HG03520 (cell line): Measurements from ENCODE around the gene ARL13B.
A peak's percentile ranks its signal among the peaks of the same experiment; 100 is the strongest.
"Not testable (repeated sequence)": the region's sequence is repeated elsewhere in the genome, so short reads cannot be mapped to it uniquely, and the experiment has no call there.

Experiments used
- ATAC-seq: cut with Tn5 transposase; IDR thresholded peaks from one replicate; pipeline ENCODE4 v1.9.1; 2021; ENCODE audit warnings: mild to moderate bottlenecking, moderate library complexity; ENCODE audit not compliant: unreplicated experiment

Gene ARL13B

DNA sequence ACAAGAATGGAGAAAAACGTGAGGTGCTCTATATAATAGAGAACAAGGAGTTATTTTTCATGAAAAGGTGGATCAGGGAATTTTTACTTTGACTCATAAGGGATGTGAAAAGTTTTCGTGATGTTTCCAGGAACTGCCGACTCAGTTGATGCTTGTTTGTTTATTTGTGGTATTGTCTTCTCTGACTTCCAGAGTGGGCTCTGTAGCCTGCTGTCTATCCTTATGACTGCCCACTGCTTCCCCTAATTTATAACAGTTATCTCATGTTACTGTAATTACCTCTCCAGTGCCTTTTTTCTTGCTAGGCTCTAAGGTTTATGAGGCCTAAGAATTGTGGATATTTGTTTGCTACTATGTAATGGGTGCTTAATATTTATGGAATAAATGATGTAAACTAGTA, 12.3 kb downstream of the ARL13B start:
- no peak for ATAC-seq

- no peak for ATAC-seq
Measured at GRCh38 chr3:93994056-93994455, 14.1 kb downstream of the ARL13B start.

- no peak for ATAC-seq
Measured at GRCh38 chr3:94001191-94001590, 21.2 kb downstream of the ARL13B start.

DNA sequence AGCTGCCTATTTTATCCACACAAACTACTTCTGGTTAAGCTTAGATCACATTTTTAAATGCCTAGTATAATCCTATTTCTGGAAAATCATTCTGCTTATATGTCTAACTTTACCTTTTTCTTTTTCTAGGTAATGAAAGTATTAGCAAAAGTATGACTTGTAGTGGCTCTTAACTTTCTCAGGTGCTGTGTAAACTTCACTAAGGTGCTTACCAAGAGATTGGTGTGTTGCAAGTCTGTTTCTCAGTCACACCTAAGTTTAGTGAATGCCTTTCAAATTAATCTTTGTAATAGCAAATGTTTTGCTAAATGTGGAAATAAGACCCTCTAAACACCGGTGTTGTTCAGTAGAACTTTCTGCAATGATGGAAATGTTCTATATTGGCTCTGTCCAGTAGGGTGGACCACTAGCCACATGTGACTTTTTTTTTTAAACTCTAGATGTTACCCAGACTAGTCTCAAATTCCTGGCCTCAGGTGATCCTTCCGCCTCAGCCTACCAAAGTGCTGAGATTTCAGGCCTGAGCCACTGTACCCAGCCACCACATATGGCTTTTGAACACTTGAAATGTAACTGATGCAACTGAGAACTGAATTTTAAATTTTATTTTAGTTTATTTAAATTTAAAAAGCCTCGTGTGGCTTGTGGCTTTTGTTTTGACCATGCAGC, 22.0 kb downstream of the ARL13B start:
- no peak for ATAC-seq

- ATAC-seq: peak; percentile 96
Measured at GRCh38 chr3:94004301-94004910, 24.5 kb downstream of the ARL13B start.

DNA sequence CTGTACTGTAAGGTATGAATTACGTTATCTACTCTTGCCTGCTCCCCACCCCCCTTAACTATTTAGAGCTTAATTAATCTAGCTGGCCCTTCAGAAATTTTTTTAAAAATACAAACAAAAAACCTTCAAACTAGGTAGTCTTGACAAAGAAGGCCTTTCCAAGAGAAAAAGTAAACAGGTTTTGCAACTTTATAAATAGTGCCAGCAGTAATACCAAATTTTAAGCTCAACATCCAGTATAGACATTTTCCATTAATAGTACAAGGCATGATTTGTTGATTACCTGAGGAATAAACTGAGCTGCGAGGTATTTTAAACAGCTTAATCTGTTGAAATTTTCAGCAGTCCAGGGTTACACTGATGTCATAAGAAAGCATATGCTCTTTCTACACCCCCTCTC, 28.3 kb downstream of the ARL13B start:
- ATAC-seq: no peak

DNA sequence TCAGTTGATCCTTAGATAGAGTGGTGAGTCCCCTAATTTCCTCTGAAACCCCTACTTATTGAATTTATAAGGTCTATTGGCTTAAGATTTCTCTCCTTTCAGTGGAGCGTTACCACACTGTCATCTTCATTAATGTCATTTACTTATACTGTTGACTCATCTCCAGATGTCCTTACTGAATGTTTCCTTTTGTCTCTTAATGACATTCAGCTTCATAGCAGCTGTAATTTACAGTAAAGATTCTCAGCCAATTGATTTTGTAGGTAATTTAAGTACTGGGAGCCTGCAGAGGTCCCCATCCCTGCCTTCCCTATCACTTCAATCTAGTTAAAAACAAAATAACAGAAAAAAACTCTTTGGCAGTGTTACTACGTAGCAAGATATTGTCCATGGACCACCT, 29.7 kb downstream of the ARL13B start:
- ATAC-seq: no peak

DNA sequence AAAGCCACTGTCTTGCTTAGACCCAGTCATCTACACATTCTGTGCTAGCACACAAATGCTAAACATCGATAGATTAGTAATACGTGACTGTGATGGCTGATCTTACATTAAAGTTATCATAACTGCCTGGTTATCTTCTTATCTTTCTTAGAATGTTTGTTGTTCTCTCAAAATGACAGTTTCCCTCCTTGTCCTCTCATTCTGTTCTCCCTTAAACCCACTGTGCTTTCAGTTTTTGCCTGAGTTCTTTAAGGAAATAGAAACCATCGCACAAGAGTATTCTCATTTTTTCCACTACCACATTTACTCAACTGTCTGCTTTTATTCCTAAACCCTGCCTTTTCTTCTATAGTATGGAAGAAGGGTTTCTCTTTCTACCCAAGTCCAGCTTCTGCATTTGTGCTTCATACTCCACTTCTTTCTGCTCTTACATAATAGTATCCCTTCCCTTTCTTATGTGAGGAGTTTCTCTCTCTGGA, 31.3 kb downstream of the ARL13B start:
- no peak for ATAC-seq

- no peak for ATAC-seq
Measured at GRCh38 chr3:94012185-94012584, 32.2 kb downstream of the ARL13B start.

DNA sequence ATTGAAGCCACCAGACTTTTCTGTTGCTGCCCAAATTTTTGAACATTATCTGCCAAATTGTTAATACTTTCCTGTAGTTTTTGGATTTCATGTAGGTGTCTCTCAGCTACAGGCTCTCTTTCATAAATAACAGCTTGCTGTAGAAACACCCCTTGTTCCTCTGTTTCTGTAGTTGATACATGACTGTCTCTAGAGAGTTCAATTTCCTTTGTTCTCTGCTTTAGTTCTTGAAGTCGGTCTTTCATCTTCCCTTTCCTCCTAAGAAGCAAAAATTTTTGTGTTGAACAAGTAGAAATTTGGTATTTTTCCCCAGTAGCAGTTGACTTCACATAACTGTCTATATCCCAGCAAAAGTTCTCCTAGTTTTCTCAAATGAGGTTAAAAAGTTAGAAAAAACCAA, 35.1 kb downstream of the ARL13B start:
- no peak for ATAC-seq

DNA sequence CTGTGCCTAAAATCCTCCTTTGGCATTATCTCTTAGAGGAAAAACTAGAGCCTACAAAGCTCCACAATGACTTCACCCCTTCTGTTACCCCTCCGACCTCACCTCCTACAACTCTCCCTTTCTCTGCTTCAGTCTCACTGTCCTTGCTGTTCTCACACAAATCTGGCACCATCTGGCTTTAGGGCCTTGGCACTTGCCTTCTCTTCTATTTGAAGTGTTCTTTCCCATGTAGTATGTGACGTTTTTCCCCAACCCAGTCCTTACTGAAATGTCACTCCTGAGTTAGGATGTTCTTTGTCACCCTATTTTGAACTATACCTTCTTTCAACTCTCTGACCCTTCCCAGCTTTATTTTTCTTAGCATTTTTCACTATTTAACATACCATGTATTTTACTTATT, 39.7 kb downstream of the ARL13B start:
- ATAC-seq: no peak

DNA sequence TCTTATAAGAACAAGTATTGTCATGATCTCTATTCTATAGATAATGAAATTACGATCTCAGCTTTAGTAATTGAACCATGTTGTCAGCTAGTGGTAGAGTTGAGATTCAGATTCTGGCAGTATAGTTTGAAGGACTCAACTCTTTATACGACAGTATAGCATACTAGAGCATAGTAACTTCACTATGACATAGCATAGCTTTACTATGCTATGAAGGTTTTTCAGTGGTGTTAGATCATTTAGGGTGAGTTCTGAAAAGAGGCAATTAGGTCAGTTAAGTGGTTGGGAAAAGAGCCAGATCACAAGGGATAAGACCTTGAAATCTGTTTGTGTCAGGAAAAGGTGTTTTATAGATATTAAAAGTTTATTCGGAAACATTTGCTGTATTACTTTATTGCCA, 40.3 kb downstream of the ARL13B start:
- no peak for ATAC-seq

GRCh38 chr3:94024385-94024784, 44.4 kb downstream of the ARL13B start:
- ATAC-seq: no peak

DNA sequence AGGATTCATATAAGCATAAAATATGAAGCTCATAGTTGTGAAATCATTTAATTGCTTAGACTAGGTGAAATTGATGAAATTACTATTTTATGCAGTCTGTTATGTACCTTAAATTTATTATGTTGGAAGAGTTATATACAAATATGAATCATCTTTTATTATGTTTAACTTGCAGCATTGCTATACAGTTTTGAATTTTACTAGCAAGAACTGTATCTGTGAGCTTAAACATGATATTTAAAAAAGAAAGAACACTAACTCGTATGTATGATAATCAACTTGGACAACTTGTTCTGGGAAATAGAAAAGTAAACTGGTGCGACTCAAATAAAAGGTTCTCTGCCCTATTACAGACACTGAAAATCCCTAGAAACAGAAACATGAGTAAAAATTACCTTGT, 46.7 kb downstream of the ARL13B start:
- no peak for ATAC-seq

DNA sequence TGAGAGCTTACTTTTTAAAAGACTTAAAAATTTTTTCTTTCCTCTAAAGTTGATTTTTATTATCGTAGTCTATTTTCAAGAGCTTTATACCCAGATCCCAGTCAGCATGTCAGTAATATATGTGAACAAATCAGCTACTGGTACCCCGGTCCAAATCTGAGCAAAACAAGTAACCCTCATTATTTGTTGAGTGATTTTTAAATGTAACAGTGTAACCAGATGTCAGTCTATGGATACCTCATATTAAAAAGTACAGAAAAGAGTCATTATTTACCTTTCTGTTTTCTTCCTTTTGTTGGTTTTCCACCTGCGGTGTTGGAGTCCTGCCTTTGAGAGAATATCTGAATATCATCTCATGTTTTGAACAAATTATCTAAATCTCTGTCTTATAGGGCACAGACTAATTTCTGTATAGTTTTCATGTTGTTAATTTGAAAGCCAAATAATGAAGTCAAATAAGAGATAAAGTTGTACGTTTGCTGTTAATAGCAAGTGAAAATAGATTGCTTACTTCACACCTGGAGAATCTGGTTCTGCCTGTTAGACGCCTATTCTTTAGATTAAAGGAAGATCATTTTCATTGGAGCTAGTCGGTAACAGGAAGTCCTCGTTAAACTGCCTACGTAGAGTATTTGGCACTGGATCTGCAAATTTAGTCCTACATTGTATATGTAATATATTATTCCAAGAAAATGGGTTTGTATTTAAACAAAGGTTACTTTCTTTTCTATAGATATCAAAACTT, 48.3 kb downstream of the ARL13B start, which contains the start of gene STX19:
Gene STX19 (minus strand): TSS at position 505 of the 745 bp plus-strand sequence. CDS start 13,328 bp downstream, outside the sequence.
- ATAC-seq: no peak

GRCh38 chr3:94036909-94037507, 57.1 kb downstream of the ARL13B start:
- peak; percentile 82 for ATAC-seq

DNA sequence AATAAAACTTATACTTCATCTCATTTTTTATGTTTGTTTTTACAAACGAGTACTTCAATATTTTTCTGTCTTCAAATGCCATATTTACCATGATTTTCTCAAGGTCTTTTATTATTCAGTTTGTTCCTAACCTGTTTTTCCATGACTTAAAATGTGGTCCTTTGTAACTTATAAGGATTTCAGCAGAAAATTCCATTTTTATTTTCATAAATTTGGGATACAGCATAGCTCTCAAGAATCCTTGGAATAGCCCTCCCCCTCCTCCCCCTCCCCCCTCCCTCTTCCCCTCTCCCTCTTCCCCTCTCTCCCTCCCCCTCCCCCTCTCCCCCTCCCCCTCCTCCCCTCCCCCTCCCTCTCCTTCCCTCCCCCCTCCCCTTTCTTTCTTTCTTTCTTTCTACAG, 63.3 kb downstream of the ARL13B start:
- ATAC-seq: no peak

GRCh38 chr3:94044100-94044936, 64.4 kb downstream of the ARL13B start:
- not testable (repeated sequence) for ATAC-seq

GRCh38 chr3:94046533-94046932, 66.6 kb downstream of the ARL13B start:
- ATAC-seq: no peak

DNA sequence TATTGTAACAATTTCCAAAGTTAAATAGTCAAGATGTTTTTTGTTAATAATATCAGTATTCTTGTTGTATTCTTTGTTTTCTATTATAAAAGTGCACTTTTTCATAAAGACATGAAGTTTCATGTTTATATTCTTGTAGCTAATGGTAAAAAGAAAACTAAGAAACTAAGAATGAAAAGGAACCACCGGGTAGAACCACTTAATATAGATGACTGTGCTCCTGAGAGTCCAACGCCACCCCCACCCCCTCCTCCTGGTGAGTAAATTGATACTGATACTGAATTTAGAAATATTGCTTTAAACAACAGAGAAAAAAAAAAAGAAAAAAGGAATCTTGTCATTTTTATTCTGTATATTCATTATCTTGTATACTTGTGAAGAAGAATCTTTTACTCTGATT, 69.3 kb downstream of the ARL13B start:
- ATAC-seq: no peak

DNA sequence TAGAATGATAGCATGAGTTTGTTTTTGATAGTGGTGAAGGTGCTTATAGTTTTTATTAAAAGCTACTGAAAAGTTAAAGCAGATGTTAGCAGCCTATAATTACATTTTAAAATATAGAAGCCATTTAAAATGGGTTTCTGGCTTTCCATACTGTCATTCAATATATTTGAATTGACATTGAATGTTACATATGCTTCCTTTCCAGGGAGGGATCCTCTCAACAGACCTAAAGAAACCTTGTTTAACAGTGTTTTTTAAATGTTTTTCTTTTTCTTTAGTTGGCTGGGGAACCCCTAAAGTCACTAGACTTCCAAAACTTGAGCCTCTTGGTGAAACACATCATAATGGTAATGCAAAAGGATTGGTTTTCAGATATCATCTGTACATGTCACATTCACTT, 70.6 kb downstream of the ARL13B start:
- no peak for ATAC-seq
